Measurements from ENCODE around the gene TACR2.

TACR2 gene

GRCh38 chr10:69418052-69418752 lies 1.5 kb upstream of the TACR2 start:
- DNase-seq: no peak

GRCh38 chr10:69417542-69417941 lies 824 bp upstream of the TACR2 start:
- DNase-seq: no peak

GRCh38 chr10:69415951-69416350 lies 767 bp downstream of the TACR2 start:
- no peak for DNase-seq

- DNase-seq: no peak
These were observed 1.7 kb downstream of the TACR2 start for GRCh38 chr10:69415049-69415448.

- no peak for DNase-seq
These were observed 2.4 kb downstream of the TACR2 start for GRCh38 chr10:69414036-69415018.

- no peak for DNase-seq
These were observed 3.4 kb downstream of the TACR2 start for GRCh38 chr10:69413221-69413865.

- no peak for DNase-seq
These were observed 4.4 kb downstream of the TACR2 start for GRCh38 chr10:69412232-69412790.

- no peak for DNase-seq
These were observed 5.2 kb downstream of the TACR2 start for GRCh38 chr10:69411476-69411875.

- DNase-seq: no peak
These were observed 6.2 kb downstream of the TACR2 start for GRCh38 chr10:69410487-69410886.

- no peak for DNase-seq
These were observed 6.8 kb downstream of the TACR2 start for GRCh38 chr10:69409968-69410367.

- DNase-seq: no peak
These were observed 7.6 kb downstream of the TACR2 start for GRCh38 chr10:69409176-69409495.

GRCh38 chr10:69408318-69409175 lies 8.2 kb downstream of the TACR2 start:
- peak; percentile 87 to 88 for DNase-seq

GRCh38 chr10:69407621-69408301 lies 9.0 kb downstream of the TACR2 start:
- no peak for DNase-seq

GRCh38 chr10:69406816-69407580 lies 9.7 kb downstream of the TACR2 start:
- no peak for DNase-seq

GRCh38 chr10:69406302-69406811 lies 10.4 kb downstream of the TACR2 start:
- DNase-seq: no peak

- no peak for DNase-seq
These were observed 11.5 kb downstream of the TACR2 start for GRCh38 chr10:69405221-69405620.

GRCh38 chr10:69404786-69405185 lies 11.9 kb downstream of the TACR2 start:
- no peak for DNase-seq

GRCh38 chr10:69403519-69403918 lies 13.2 kb downstream of the TACR2 start:
- DNase-seq: no peak

- no peak for DNase-seq
These were observed 13.7 kb downstream of the TACR2 start for GRCh38 chr10:69403066-69403465.

GRCh38 chr10:69402386-69402785 lies 14.3 kb downstream of the TACR2 start:
- DNase-seq: no peak

- no peak for DNase-seq
These were observed 15.3 kb downstream of the TACR2 start for GRCh38 chr10:69401416-69401815.
